Endothelial cell (in vitro differentiated cells): ENCODE measurements around the gene SCAF8. TPM values are rescaled to one million over a fixed set of nuclear protein-coding genes. Genes with fewer than 3 reads are reported as not detected.

Experiments
- DNase-seq: peaks from one replicate; pipeline ENCODE4 v3.0.0; 2021; ENCODE audit warnings: low spot score
- H3K27ac Mint-ChIP-seq: one replicate; pipeline ENCODE4 v1.8.0; 2021; ENCODE audit warnings: mixed read lengths, inconsistent platforms; ENCODE audit not compliant: unreplicated experiment
- H3K27me3 Mint-ChIP-seq: one replicate; pipeline ENCODE4 v1.8.0; 2021; ENCODE audit warnings: mild to moderate bottlenecking, moderate library complexity, mixed read lengths, inconsistent platforms; ENCODE audit not compliant: unreplicated experiment
- H3K36me3 Mint-ChIP-seq: one replicate; pipeline ENCODE4 v1.8.0; 2021; ENCODE audit warnings: mild to moderate bottlenecking, low read depth, mixed read lengths, inconsistent platforms; ENCODE audit not compliant: unreplicated experiment
- H3K4me1 Mint-ChIP-seq: one replicate; pipeline ENCODE4 v1.8.0; 2021; ENCODE audit warnings: mild to moderate bottlenecking, mixed read lengths, inconsistent platforms; ENCODE audit not compliant: unreplicated experiment
- H3K4me3 Mint-ChIP-seq: one replicate; pipeline ENCODE4 v1.8.0; 2021; ENCODE audit warnings: mild to moderate bottlenecking, mixed read lengths, inconsistent platforms; ENCODE audit not compliant: unreplicated experiment
- H3K9me3 Mint-ChIP-seq: one replicate; pipeline ENCODE4 v1.8.0; 2021; ENCODE audit warnings: mixed read lengths, inconsistent platforms; ENCODE audit not compliant: unreplicated experiment
- total RNA-seq: library from RNA; stranded (reverse); fragmentation: NEBNext Ultra II Directional; extraction: Animal tissue kit (Norgen Biotek cat#: 25700); gene quantifications from one replicate; pipeline ENCODE4 v1.2.1, GENCODE V29; 2021; ENCODE audit not compliant: unreplicated experiment
- TF ChIP-seq, protein P1 (sequence below): fragments of 200-600 bp; sonication (generic); IDR thresholded peaks from one replicate; pipeline ENCODE4 v1.5.0; 2021; ENCODE audit warnings: antibody characterized with exemption; ENCODE audit not compliant: unreplicated experiment

The SCAF8 gene
- total RNA-seq, 1 donor from 2014 or later, result 51.4 TPM

DNA sequence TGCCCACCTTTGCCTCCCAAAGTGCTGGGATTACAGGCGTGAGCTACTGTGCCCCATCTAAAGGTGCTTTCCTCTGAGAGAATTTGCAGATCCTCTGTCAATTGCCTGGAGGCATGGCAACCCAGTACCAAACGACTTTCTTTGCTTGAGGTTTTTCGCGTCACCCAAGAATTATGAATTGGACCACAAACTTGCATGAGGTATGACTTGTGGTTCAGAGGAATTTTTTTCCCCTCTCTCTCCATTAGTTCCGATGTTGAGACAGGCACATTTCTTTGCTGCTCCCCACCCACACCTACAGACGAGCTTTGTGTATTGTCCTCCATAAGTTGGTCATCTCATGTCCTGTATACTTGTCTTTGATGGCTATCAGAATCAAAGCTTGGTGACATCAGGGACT lies 11.8 kb upstream of the SCAF8 start:
- Mint-ChIP-seq H3K4me1 (no peaks in the 10 kb centered on the region), H3K9me3 (peaks cover 3% of the 10 kb centered on the region), H3K27ac (no peak overlapping the region), H3K36me3 (peaks cover 5% of the 10 kb centered on the region), H3K4me3 (no peak overlapping the region), H3K27me3 (peaks cover 3% of the 10 kb centered on the region)
- TF ChIP-seq, protein P1, sequence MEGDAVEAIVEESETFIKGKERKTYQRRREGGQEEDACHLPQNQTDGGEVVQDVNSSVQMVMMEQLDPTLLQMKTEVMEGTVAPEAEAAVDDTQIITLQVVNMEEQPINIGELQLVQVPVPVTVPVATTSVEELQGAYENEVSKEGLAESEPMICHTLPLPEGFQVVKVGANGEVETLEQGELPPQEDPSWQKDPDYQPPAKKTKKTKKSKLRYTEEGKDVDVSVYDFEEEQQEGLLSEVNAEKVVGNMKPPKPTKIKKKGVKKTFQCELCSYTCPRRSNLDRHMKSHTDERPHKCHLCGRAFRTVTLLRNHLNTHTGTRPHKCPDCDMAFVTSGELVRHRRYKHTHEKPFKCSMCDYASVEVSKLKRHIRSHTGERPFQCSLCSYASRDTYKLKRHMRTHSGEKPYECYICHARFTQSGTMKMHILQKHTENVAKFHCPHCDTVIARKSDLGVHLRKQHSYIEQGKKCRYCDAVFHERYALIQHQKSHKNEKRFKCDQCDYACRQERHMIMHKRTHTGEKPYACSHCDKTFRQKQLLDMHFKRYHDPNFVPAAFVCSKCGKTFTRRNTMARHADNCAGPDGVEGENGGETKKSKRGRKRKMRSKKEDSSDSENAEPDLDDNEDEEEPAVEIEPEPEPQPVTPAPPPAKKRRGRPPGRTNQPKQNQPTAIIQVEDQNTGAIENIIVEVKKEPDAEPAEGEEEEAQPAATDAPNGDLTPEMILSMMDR, result no peak
- DNase-seq, result no peak

DNA sequence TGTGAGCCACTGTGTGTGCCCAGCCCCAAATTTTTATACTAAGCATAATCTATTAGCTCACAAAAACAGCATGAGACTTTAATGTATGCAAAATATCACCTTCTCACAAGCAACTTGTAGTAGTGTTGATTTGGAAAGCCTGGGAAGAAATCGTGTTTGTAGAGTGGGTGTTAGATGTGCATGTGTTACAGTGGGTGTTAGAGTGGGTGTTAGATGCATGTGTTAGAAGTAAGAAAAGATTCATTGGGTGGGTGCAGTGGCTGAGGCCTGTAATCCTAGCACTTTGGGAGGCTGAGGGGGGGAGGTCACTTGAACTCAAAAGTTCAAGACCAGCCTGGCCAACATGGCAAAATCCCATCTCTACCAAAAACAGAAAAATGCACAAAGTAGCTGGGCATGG lies 6.3 kb upstream of the SCAF8 start:
- H3K36me3 Mint-ChIP-seq, result peaks cover 3% of the 10 kb centered on the region
- DNase-seq, result no peak
- TF ChIP-seq, protein P1, result no peak
- no peak overlapping the region for H3K4me3 Mint-ChIP-seq
- peaks cover 3% of the 10 kb centered on the region for H3K4me1 Mint-ChIP-seq
- no peak overlapping the region for H3K27ac Mint-ChIP-seq
- H3K27me3 Mint-ChIP-seq, result peaks cover 1% of the 10 kb centered on the region
- no peaks in the 10 kb centered on the region for H3K9me3 Mint-ChIP-seq

DNA sequence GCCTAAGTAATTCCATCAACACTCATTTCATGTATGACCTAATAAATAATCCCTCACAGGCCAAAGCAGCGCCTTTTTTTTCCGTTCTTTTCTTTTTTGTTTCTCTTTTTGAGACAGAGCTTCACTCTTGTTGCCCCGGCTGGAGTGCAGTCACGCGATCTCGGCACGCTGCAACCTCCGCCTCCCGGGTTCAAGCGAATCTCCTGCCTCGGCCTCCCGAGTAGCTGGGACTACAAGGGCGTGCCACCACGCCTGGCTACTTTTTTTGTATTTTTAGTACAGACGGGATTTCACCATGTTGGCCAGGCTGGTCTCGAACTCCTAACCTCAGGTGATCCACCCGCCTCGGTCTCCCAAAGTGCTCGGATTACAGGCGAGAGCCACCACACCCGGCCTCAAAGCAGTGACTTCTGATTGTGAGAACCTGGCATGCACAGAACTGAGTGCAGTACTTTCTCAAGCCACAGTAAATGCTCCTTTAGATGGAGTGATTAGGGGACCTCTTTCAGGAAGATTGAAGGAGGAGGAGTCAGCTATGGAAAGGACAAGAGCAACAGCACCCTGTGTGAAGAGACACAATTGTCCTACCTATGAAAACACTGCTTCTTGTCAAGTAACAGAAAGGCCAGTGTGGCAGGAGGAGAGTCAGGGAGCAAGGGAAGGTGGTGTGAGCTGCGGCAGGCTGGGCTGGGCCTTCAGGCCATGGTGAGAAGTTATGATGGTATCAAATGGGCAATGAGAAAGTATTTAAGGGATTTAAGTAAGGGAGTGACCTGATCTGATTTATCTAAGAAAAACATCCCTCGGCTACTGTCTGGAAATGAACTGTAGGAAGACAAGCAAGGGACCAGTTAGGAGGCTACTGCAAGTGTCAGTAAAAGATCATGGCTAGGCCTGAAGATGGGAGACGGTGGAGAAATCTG lies 1.7 kb upstream of the SCAF8 start:
- H3K27ac Mint-ChIP-seq, result peak overlapping the region; percentile 79
- no peaks in the 10 kb centered on the region for H3K9me3 Mint-ChIP-seq
- no peak for DNase-seq
- H3K36me3 Mint-ChIP-seq, result peaks cover 19% of the 10 kb centered on the region
- TF ChIP-seq, protein P1, result no peak
- H3K27me3 Mint-ChIP-seq, result peaks cover 14% of the 10 kb centered on the region
- peak overlapping the region; percentile 89 for H3K4me3 Mint-ChIP-seq
- H3K4me1 Mint-ChIP-seq, result peaks cover 20% of the 10 kb centered on the region

DNA sequence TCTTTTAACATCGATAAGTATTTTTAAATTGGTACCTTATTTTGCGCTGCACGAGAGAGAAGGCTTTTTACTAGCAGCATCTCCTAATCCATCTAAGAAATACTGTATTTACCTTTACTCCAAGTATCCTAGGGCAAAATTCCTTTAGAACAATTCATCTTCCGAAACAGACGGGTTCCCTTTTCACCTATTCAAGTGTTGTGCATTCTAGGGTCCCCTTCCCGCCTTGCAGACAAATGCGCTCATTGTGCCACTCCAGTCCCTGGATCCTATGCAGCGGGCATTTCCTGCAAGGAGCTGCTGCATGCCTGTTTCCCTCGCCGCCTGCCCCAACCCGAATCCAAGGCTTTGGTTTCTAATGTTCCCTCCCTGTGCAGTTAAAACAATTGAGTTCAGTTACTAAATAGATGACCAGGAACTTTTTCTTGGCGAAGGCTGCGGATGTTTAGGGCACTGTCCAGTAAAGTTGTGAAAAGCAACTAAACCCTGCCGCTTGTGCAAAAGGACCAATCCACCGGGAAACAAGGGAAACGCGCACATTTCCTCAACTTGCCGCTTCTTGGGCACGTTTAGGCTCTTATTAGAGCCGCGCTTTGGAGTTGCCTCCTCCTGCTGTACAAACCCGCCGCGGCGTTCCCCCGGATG lies 556 bp upstream of the SCAF8 start:
- H3K9me3 Mint-ChIP-seq, result no peaks in the 10 kb centered on the region
- H3K27ac Mint-ChIP-seq, result peak overlapping the region; percentile 98
- peaks cover 21% of the 10 kb centered on the region for H3K36me3 Mint-ChIP-seq
- DNase-seq, result peak; percentile 47
- H3K4me3 Mint-ChIP-seq, result peak overlapping the region; percentile 94
- TF ChIP-seq, protein P1, result no peak
- peaks cover 22% of the 10 kb centered on the region for H3K4me1 Mint-ChIP-seq
- H3K27me3 Mint-ChIP-seq, result peaks cover 14% of the 10 kb centered on the region
